Ureter (tissue), 1 donor: ENCODE data around the gene LRCH2. TPM values are rescaled to one million over a fixed set of nuclear protein-coding genes. Genes with fewer than 3 reads are reported as not detected.
"Not testable (repeated sequence)": the region's sequence is repeated elsewhere in the genome, so short reads cannot be mapped to it uniquely, and the experiment has no call there.

ENCODE experiments used
- DNase-seq: peaks from one replicate; pipeline ENCODE4 v3.0.0-alpha.2; 2020; ENCODE audit warnings: low spot score
- total RNA-seq: library from RNA; stranded (reverse); gene quantifications from one replicate; pipeline ENCODE4 v1.2.4, GENCODE V29; 2023
- donor health status: DM: yes; HTN: yes; CAD: no.

Gene LRCH2
- total RNA-seq = 7.4 TPM

DNA sequence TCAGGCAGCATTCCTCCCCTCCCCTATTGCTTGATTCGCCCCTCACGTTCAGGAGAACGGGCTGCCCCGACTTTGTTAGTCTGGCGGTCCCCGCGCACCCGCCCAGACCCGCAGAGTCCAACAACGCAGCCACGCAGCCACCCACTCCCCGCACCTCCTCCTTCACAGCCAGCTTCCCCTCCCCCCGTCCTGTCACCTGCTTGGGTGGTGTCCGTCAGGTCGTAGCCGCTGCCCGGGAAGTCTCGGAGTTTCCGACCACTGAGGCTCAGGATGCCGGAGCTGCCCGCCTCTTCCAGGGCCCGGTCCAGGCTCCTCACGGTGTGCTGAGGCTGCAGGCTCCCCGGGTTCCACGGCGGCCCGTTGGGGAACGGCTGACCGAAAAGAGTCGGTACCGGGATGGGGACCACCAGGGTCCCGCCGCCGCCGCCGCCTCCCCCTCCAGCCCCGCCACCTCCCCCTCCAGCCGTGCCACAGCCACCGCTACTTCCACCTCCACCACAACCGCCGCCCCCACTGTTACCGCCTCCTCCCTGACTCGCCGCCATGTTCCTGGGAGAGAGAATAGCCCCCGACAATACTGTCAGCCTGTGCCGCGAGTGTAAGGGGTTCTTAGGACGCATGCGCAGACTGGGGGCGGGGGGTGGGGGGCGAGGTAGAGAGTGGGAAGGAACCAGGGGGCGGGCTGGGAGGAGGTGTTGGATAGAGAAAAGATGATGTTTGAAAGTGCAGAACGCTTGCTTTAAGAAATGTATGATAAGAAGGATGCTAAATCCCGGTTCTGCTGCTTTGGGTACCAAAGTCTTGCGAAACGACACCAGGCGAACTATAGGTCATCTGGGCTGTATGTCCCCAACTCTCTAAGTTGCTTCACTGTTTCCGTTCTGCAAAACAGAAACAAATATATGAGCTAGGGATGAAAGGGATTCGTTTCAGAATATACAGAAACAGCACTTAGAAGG, at the start of gene LRCH2:
Gene LRCH2, minus strand, starts transcription at position 600 of the 959 bp plus-strand sequence. Its CDS starts 55 bp downstream, at position 545.
- peak; percentile 45 for DNase-seq

- no peak for DNase-seq
These were observed 35.3 kb upstream of the LRCH2 start for GRCh38 chrX:115269051-115269683.

DNA sequence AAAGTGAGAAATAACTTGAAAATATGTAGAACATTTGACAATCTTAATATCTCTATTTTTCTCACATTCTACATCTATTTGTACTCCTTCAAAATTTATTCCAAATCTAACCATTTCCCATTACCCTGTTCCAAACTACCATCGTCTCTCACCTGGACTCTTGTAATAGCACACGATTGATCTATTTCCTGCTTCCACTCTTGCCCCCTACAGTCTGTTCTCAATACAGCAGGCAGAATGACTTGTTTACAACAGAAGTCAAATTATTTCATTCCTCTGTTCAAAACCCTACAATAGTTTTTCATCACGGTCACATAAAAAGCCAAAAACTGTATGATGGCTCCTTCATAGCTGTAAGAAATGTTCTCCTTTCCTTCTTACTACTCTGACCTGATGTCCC, 34.5 kb upstream of the LRCH2 start:
- DNase-seq = no peak

GRCh38 chrX:115266300-115266699, 32.4 kb upstream of the LRCH2 start:
- DNase-seq = no peak

DNA sequence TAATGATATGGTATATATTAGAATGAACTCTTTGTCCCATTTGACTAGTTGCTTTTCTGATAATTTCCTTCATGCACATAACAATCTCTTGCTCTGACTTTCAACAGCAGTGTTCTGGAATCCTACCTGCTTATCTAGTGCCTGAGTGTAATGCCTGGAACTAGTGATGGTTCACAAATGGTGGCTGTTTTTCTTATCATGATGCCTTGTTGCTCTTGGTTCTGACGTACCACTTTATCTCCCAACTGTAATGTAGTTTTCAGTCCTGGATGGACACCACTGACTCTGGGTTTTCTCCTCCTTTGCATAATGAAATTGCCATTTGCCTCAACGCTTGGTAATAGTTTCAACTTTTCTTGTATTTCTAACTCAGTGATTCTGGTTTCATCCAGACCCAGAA, 30.1 kb upstream of the LRCH2 start:
- no peak for DNase-seq

DNA sequence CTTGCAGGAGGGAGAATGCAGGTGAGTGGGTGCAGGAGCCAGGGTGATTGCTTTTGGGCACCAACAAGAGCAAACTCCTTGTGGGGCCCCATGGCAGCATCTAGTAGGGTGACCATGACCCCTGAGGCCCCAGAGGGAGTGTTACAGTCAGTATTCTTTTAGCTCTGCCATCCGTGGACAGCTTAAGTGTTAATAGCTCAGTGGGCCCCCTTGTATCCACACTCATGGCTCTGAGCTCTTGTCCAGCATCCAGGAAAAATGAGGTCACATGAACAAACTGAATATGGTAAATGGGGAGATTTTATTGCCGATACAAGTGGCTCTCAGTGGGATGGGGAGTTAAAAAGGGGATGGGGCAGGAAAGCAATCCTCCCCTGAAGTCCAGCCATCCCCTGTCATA, 27.3 kb upstream of the LRCH2 start:
- no peak for DNase-seq

- DNase-seq = no peak
These were observed 26.4 kb upstream of the LRCH2 start for GRCh38 chrX:115260330-115260729.

DNA sequence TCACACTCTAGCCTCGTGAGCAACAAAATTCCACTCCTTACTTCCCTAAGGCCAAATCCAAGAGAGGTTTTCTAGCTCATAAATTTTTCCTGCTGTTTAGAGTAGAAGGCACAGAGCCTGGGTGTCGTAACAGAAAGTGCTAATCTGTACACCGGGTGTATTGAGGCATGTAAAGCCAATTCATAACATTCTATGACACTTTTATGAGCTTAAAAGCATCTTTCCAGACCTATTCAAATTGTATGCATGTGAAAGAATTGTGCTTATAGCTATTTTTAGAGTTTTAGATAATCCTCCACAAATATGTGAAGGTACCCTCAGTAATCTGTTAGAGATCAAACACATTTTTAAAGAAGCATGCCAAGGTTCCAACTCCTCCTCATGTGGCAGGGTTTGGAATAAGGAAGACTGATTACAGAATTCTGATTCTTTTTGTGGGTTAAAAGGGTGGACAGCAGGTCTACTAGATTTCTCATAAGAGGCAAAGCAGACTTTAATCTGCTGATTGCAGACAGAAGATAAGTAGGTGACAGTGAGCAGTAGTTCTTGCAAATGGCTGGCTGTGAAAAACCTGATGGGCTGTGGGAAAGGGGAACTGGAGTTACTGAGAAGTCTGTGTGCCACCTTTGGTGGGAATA, 25.5 kb upstream of the LRCH2 start:
- no peak for DNase-seq

DNA sequence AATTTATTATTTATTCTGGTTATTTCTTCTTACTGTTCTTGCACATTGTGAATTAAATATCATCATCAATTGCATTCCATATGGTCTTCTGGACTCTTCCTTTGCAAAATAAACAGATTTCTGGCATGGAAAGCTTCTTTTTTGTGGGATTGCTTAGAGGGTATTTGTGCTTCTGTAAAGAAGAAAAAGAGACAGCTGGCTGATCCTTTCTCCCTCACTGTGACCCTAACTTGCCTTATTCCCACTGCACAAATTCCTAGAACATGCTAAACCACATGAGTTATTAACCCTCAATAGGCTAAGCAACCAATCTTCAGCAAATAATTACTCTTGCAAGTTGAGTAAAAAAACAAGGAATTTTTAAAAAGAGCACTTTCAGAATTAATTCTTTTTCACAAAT, 23.8 kb upstream of the LRCH2 start:
- no peak for DNase-seq

DNA sequence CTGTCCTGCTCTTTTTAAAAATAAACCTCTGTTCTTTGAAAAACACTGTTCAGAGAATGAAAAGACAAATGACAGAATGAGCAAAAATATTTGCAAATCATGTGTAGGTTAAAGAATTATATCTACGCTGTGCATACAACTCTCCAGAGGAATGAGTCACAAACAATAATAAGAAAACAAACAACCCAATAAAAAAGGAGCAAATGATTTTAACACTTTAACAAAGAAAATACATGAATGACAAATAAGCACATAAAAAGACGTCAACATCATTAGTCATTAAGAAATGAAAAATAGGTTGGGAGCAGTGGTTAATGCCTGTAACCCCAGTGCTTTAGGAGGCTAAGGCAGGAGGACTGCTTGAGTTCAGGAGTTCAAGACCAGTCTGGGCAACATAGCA, 21.1 kb upstream of the LRCH2 start:
- no peak for DNase-seq

DNA sequence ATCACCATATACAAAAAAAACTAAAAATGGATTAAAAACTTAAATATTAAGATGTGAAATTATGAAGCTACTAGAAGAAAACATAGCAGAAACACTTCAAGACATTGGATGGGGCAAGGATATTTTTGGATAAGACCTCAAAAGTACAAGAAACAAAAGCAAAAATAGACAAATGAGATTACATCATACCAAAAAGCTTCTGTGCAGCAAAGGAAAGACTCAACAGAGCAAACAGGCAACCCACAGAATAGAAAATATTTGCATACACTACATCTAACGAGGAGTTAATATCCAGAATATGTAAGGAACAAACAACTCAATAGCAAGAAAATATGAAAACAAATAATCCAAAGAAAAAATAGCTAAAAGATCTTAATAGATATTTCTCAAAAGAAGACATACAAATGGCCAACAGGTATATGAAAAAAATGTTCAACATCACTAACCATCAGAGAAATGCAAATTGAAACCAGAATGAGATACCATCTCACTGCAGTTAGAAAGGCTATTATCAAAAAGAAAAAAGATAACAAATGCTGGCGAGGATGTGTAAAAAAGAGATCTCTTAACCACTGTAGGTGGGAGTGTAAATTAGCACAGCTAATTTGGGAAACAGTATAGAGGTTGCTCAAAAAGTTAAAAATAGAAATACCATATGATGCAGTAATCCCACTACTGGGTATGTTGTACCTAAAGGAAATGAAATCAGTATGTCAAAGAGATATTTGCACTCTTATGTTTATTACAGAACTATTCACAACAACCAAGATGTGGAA, 17.8 kb upstream of the LRCH2 start:
- DNase-seq = no peak

DNA sequence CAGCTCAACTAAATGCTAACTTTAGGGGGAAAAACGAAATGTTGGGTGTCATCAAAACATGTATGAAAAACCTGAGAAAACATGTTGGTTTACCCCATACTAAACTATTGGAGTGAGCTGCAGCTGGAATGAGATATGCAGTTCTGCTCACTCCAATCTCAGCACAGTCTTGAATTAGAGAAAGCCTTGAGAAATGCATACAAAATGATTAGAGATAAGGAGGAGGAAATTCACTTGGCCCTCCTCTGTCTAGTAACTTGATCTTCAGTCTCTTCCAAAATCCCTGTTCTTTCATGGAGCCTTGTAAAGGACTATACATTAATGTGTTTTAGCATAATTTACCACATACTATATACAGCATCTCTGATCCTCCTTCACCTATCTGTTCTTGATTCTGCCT, 3.2 kb upstream of the LRCH2 start:
- no peak for DNase-seq

DNA sequence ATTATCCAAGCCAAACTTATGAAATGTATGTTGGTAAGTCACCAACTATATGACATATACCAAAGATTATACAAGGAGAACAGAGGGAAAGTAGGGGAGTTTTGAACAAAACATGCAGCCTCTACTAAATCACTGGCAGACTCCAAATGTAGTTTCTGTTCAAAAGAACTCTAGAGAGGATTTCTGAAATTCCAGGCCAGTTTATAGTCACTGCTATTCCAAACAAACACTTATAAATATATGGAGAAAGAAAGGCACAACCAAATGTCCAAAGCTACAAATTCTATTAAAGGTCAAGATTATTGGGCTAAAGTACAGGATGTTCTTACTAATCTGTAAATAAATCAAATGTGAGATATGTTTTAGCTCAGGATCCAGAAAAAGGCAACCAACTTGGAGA, 2.7 kb upstream of the LRCH2 start:
- DNase-seq = no peak

DNA sequence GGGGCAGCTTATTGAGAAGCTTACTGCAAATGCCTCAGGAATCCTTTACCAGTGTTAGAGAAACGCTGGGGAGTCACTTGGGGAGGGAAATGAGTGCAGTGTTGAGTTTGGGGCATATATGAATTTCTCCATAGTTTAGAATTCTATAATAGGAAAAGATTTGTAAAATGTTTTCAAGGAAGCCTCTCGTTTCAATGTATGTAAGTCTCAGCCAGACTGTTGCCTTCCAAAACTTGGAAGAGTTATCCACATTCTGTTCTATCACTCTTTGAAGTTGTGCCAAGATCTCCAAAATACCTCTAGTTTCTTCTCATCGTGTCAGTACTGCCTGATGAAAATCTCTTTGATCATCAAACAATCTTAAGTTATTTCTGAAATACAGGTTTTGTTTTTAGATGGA, 565 bp upstream of the LRCH2 start:
- DNase-seq = no peak

DNA sequence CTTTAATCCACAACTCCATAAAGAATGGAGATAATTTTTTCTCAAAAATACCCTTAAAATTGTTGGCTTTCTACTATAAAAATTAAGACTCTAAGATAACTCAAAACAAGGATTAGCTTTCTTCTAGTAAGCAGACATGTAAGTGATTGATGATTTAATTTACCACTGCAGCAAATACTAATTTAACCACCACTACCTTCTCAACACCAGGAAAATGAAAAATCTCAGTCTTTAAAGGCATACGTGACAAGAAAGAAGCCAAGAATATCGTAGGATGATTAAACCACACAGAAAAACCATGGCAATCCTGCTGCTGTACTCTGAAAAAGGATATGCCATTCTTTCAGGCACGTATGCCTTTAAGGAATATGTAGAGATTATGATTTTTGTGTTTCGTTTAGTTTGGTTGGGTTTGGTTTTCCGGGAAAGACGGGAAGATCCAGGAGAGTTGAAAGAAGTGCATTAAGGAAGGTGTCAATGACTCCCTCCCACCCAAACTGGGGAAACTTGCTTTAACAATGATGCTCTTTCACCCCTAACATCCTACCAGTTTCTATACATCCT, 881 bp downstream of the LRCH2 start:
- no peak for DNase-seq

GRCh38 chrX:115229337-115230003, 4.4 kb downstream of the LRCH2 start:
- DNase-seq = no peak

GRCh38 chrX:115226929-115227328, 7.0 kb downstream of the LRCH2 start:
- no peak for DNase-seq

GRCh38 chrX:115217346-115217745, 16.6 kb downstream of the LRCH2 start:
- DNase-seq = not testable (repeated sequence)

DNA sequence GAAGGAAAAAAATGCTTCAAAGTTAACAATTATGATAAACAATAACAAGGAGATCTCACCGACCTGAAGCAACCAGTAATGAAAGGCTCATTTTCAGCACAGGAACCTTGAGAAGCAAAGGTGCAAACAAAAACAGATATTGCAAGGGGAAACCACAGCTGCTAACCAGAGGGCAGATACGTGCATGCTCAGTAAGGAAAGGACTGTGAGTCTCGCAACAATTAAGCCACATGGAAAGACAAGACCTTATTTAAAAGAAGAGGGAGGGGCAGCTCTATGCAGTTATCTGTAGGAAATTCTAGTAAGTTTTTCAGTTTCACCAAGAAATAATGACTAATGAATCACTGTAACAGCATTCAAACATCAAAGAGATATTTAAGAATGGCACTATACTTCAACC, 19.3 kb downstream of the LRCH2 start:
- no peak for DNase-seq

DNA sequence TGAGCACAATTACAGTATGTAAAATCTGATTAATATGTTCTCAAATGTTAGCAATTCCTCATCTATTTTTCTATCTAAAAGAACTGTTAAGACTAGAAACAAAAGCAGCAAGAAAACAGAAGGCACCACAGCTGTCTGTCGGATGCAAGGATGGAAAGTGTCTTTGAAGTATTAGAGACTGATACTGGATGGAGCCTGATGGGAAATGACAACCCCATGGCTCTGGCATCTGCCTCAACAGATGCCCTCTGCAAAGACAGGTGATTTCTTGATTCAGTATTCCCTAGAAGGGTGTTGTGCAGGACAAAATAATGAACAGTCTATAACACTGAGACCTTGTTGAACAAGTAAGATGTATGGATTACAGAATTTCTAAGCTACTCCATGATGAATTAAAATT, 19.7 kb downstream of the LRCH2 start:
- DNase-seq = no peak

DNA sequence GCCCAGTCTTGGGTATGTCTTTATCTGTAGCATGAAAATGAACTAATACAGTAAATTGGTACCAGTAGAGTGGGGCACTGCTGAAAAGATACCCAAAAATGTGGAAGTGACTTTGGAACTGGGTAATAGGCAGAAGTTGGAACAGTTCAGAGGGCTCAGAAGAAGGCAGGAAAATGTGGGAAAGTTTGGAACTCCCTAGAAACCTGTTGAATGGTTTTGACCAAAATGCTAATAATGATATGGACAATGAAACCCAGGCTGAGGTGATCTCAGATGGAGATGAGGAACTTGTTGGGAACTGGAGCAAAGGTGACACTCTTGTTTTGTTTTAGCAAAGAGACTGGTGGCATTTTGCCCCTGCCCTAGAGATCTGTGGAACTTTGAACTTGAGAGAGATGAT, 24.3 kb downstream of the LRCH2 start:
- DNase-seq = not testable (repeated sequence)
